ENCODE measurements around the gene HNRNPUL1.

GRCh38 chr19:41341669-41342490 lies 77.7 kb downstream of the HNRNPUL1 start:
- TF ChIP-seq CTCF (conservative IDR thresholded peaks at IDR 0.05; ENCODE audit: low read length) (no peak), EZH2phosphoT487 (IDR thresholded peaks at IDR 0.05; ENCODE audit: borderline replicate concordance, low read depth, low read length) (no peak)

Data from OCI-LY7 (cell line).